Islet precursor cell (in vitro differentiated cells): ENCODE data around the gene FREM3.
"Not testable (repeated sequence)": the region's sequence is repeated elsewhere in the genome, so short reads cannot be mapped to it uniquely, and the experiment has no call there.

Experiments
- DNase-seq: peaks from one replicate; pipeline ENCODE4 v3.0.0-alpha.2; 2018

FREM3 gene

DNA sequence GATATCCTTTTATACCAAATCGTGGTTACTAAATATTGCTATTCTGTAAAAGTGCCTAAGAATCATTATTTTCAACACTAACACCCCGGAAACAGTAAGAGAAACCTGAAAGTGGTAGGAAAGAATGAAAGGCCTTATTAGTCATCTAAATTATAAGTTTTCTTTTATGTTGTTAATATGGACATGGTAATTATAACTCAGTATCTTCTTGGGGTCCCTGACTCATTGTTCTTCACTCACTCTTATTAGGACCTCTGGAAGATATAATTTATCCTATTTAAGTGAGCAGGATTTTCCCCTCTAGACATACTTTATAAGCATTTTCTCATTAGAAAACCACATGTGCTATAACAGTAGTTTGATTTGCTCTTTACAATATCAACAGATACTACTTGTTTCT lies 136.0 kb downstream of the FREM3 start:
- no peak for DNase-seq

DNA sequence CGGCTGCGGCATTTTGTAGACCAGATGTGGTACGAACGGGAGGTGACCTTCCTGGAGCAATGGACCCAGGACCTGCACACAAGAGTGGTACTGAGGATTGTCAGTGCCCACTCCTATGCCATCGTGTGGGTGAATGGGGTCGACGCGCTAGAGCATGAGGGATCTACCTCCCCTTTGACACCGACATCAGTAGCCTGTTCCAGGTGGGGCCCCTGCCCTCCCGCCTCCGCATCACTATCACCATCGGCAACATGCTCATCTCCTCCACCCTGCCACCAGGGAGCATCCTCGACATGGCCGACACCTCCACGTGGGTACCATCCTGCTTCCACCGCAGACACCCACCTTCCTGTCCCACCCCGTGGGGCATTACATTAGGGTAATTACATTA lies 140.7 kb downstream of the FREM3 start:
- no peak for DNase-seq

DNA sequence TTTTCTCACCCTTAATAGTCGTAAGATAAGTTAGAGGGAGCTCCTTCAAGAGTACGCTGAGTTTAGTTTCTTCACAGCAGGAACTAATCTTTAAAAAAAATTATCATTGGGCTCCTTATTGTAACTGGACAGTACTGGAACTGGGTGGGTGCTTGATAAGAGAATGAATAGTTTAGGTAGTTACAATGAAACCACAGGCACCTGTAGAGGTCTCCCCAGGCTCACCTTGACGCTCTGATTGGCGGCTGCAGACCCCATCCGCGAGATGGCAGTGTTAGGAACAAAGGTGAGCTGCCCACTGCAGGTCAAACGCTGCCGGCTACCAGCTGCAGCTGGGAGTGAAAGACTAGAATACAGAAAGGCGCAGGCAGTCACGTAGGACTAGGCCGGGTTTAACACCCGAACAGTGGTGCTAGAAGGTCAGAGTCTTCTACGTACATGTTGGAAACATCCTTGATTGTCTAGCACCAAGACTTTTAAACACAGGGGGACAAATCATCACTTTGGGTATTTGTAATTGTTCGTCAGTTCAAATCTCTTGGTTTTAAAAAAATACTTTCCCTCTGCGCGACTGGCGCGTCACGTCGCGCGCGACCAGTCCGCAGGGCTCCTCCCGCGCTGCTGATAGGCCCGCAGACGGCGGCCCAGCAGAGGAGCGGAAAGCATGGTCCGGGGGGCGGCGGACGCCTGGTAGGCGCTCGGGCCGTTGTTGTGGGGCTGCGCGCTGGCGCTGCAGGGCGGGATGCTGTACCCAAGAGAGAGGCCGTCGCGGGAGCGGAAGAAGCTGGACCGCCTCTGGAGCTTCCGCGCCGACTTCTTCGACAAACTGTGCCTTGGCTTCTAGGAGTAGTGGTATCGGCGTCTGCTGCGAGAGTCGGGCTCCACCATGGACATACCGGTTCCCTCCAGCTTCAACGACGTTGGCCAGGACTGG lies 141.4 kb downstream of the FREM3 start:
- DNase-seq, result peak; percentile 93

DNA sequence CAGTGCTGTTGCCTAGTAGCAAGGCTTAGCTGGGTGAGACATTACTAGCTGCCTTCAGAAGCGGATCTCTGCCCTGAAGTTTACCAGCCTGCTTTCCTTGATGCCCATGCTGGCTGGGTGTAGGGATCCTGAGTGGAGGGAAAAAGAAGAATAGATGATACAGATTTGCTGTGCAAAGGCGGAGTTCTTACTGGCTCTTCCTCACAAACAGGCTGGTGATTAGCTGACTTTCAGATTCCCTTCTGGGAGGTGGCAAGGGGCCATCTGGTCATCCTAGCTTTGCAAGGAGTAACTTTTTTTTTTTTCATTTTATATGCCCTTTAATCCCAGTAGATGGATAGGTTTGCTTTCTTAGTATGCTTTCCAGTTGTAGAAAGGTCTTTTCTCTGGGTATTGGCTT lies 142.2 kb downstream of the FREM3 start:
- DNase-seq, result no peak

DNA sequence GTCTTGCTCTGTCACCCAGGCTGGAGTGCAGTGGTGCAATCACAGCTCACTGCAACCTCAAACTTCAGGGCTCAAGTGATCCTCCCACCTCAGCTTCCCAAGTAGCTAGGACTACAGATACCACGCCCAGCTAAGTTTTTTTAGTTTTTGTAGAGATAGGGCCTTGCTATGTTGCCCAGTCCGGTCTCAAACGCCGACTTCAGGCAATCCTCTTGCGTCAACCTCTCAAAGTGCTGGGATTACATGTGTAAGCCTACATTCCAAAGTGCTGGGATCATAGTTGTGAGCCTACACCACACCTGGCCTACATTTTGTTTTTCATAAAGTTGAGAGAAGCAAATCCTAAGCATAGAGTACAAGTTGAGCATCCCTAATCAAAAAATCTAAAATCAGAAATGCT lies 144.8 kb downstream of the FREM3 start:
- peak; percentile 72 for DNase-seq

DNA sequence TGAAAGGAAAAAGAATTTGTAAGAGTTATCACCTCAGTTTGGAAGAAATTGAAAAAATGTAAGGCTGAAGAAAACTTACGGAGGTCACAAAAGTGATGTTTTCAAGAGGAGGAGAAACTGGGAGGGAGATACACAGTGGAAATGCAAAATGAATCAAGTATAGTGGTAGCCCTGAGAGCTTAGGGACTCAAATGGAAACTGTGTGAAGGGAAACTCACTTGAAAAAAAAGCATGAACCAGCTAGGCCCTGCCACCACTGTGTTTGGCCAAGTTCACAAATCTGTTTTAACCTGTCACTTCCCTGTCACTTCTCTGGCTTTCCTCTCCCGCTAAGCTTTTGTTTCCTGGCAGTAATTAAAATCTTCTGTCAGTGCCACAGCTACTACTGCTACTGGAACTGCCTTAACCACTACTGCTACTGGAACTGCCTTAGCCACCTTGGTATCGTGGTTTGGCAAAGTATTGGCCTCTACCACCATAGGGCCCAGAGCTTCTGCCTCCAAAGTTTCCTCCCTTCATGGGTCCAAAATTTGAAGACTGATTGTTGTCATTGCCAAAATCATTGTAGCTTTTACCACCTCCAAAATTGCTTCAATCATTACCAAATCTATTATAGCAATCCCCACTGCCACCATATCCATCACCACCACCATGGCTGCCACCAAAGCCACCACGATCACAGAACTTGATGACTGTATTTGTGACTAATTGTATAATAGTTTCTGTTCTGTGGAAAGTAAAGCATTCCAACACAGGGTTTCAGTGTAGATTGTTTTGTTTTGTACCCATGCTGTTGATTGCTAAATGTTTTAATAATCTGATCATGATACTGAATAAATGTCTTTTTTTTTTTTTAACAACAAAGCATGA lies 145.5 kb downstream of the FREM3 start:
- no peak for DNase-seq

DNA sequence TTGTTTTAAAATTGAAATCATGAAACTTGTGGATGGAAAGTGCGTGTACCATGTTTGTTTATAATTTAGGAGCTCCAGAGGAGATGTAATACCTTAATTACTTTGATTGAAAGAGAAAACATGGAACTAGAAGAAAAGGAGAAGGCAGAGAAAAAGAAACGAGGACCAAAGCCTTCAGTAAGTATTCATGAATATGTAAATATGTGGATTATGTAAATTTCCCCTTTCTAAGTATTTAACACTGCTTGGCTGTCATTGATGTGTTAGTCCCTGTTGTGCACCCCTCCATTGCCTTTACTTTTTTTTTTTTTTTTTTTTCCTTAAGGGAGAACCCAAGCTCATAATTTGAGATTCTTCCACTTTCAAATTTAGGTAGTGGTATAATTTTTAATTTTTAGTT lies 150.5 kb downstream of the FREM3 start:
- DNase-seq, result no peak

DNA sequence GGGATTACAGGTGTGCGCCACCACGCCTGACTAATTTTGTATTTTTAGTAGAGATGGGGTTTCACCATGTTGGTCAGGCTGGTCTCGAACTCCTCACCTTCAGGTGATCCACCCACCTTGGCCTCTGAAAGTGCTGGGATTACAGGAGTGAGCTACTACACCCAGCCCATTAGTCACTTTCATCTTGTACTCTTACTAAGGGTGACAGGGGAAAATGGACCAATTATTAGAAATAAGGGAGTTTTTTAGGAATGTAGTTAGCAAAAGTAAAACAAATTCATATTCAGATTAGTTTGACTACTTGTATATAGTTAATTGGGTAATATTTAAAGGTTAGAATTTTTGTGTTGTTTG lies 160.8 kb downstream of the FREM3 start:
- DNase-seq, result no peak

DNA sequence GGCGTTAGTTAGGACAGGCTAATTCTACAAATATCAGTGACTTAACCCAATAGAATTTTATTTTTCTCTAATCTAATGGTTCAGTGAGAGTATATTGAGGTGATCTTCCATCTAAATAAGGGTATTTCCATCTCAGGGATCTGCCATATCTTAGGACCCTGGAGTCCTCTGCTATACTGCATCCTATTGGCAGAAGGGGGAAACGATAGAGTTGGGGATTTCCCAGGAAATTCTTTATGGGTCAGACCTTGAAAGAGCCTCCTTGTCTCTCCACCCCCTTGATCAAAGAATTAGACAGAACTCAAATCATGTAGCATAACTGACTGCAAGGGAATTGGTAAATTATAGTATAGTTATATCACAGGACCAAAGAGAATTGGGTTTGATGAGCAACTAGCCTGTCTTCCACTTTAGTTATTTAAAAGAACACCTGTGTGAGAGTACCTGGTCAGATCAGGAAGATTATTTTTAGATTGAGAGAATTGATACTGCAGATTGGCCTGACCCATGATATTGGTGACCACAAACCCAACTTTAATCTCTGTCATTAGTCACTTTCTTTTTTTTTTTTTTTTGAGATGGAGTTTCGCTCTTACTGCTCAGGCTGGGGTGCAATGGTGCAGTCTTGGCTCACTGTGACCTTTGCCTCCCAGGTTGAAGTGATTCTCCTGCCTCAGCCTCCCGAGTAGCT lies 161.4 kb downstream of the FREM3 start:
- DNase-seq, result no peak

DNA sequence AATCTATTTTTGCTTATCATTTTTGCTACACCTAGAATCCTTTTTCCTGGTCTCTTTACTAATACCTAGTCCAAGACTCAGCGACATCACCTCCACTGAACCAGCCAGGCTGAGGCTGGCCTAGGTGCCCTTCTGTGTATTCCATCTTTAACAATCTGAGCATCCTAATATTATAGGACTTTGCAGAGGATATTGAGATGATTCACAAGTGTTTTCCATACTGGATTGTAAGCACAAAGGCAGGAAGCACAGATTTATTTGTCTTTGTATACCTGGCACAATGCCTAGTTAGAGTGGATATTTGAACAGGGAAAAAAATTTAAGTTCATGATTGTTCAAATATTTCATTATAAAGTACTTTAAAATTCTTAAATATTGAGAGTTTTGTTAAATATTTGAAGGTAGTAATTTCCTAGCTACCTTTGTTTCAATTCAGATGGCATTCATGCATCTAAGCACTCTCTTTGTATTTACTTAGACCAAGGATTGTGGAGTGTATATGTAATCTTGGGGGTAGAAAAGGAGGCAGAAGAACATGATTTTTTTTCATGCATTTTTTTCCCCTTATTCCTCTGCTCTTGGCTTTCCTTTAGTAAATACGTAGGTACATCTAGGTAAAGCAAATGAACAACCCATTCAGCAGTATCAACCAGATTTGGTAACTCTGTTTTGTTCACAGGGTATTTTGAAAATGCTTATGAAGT lies 168.5 kb downstream of the FREM3 start:
- no peak for DNase-seq

DNA sequence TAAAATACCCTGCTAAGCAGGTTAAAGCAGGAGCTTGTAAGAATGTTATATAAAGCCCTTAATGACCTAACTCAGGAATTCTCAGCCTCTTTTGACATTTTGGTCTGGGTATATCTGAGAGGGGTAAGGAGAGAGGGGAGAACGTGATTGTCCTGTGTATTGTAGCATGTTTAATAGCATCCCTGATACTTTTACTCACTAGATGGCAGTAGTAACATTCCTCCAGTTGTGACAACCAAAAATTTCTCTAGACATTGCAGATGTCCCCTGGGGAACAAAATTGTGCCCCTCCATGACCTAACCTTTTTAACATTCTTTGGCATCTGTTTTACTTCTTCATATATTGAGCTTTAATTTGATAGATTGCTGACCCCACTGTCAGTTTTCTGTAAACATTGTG lies 169.1 kb downstream of the FREM3 start:
- DNase-seq, result no peak

DNA sequence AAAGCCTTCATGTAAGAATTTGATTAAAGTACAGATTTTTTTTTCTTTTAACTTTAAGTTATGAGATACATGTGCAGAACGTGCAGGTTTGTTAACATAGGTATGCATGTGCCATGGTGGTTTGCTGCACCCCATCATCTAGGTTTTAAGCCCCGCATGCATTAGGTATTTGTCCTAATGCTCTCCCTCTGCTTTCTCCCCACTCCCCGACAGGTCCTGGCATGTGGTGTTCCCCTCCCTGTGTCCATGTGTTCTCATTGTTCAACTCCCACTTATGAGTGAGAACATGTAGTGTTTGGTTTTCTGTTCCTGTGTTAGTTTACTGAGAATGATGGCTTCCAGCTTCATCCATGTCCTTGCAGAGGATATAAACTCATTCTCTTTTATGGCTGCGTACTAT lies 172.4 kb downstream of the FREM3 start:
- DNase-seq, result not testable (repeated sequence)
